HG02870 (cell line): ENCODE data around the gene PLA2G5.

Source experiments
- ATAC-seq: cut with Tn5 transposase; IDR thresholded peaks from one replicate; pipeline ENCODE4 v1.9.1; 2021; ENCODE audit warnings: mild to moderate bottlenecking, moderate library complexity; ENCODE audit not compliant: unreplicated experiment

PLA2G5 gene

DNA sequence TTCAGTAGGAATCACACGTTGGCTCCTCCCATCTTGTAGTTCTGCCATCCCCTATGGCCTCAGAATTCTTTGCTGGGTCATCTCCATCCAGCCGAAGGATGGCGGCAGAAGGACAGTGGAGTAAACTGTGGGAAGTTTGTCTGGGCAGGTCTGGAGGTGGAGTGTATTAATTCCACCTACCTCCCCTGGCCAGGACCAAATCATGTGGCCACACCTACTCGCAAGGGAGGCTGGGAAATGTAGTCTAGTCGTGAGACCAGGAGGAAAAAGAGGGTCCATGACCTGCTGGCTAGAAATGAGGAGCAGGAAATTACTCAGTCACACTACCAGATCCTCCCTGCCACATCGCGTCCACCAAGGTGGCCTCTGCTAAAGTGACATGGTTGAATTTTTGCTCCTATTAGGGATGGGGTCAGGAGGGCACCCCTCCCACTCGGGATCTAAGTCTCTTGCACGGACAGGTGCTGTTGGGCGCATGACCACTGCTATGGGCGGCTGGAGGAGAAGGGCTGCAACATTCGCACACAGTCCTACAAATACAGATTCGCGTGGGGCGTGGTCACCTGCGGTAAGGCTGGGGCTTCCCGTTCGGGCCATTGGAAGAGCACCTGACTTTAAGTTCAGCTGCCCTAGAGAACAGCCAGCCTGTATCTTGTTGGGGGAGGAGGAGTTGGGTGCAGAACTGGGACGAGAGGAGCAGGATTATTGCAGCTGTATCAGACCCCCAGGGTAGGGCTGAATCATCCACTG is 19.5 kb downstream of the PLA2G5 start:
- no peak for ATAC-seq

DNA sequence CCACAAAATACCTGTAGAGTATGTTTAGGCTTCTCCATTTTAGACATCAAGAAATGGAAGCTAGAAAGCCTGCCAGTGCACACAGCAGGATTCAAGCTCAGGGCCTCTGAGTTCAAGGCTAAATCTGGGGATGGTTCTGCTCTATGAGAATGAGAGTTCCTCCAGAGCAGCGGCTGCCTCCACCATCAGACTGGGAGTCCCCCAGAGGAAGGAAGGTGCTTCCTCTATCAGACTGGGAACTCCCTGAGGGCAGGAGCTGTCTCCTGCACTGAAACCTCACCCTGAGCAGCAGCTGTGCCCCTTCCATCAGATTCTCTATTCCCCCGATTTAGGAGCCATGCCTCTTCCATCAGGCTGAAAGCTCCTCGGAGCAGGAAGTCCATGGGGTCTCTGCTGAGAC is 20.1 kb downstream of the PLA2G5 start:
- ATAC-seq, result no peak

DNA sequence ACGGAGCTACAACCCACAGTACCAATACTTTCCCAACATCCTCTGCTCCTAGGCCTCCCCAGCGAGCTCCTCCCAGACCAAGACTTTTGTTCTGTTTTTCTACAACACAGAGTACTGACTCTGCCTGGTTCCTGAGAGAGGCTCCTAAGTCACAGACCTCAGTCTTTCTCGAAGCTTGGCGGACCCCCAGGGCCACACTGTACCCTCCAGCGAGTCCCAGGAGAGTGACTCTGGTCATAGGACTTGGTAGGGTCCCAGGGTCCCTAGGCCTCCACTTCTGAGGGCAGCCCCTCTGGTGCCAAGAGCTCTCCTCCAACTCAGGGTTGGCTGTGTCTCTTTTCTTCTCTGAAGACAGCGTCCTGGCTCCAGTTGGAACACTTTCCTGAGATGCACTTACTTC is 20.6 kb downstream of the PLA2G5 start:
- no peak for ATAC-seq

DNA sequence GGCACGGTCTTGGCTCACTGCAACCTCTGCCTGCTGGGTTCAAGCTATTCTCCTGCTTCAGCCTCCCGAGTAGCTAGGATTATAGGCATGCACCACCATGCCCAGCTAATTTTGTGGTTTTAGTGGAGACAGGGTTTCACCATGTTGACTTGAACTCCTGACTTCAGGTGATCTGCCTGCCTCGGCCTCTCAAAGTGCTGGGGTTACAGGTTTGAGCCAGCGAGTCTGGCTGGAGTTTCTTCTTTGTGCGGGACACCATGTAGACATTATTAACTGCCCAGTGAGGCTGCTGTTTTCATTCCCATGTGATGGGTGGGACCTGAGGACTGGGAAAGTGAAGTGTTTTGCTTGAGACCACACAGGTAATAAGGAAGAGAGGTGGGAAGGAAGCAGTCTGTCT is 23.3 kb downstream of the PLA2G5 start:
- ATAC-seq, result no peak

DNA sequence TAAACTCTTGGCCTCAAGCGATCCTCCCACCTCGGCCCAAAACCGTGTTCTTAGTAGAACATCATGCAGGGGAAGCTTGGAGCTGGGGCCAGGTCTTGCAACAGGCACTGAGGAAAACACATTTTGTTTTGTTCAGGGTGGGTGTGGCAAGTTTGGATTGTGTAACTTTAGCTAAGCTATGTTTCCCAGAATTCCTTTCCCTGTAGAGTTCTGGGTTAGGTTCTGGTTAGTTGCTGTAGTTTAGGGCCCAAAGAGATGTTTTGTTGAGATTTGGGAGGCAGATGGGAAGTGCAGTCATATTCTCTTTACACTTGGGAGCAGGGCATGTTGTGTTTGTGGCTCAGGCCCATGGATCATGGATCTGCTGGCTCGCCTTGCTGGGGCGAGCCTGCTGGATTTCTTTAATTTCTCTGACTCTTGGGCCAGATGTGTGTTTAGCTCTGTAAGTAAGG is 24.0 kb downstream of the PLA2G5 start:
- no peak for ATAC-seq

DNA sequence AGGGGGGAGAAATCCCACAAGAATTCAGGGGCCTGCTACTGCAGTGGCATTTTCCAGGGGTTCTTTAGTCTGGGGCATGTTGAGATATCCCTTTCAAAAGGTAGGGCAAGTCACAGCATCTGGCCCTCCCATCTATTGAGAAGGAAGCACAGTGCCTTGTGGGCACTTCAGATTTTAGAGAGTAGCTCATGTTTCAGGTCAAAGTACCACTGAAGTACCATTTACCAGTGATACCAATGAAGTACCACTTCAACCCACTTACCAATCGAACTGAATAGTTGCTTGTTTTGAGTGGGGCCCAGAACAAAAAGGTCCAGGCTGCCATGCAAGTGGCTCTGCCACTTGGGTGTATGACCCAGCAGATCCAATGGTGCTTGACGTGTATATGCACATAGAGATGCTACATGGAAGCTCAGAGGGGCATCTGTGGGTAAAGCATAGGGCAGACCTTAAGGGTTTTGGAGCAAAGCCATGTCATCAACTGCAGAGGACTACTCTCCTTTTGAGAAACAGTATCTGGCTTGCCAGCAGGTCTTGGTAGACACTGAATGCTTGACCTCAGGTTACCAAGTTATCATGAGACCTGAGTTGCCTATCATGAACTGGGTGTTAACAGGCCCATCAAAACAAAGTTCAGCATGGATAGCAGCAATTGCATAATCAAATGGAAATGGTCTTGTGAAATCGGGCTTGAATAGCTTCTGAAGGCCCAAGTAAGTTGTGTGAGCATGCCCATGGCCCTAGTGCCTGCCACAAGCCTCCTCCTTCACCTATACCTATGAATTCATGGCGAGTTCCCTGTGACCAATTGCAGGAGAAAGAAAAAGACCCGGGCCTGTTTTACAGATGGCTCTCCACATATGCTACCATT is 25.8 kb downstream of the PLA2G5 start:
- ATAC-seq, result no peak

DNA sequence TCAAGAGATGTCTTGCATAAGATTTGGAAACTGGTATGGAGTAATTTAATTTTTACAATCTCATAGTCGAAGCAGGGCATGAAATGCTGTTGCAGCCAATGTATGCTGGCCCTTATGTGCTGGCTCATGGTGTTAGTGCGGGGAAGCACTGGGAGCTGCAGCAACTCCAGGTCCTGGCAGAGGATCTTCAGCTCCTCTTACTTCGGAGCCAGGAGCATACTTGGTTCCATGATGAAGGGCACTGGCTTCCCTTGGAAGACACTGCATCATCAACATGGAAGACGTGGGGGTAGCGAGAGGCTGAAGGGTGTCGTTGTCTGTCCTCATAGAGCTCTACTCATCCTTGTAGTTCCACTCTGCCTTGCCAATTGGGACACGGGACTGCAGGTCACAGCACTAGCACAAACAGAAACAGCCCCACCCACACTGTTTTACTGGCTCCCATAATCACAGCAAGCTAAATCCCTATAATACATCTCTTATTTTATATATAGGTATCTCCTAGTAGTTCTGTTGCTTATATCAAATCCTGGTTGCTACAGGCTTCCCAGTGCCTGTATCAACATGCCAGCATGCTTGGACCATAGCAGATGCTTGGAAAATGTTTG is 26.9 kb downstream of the PLA2G5 start:
- no peak for ATAC-seq

DNA sequence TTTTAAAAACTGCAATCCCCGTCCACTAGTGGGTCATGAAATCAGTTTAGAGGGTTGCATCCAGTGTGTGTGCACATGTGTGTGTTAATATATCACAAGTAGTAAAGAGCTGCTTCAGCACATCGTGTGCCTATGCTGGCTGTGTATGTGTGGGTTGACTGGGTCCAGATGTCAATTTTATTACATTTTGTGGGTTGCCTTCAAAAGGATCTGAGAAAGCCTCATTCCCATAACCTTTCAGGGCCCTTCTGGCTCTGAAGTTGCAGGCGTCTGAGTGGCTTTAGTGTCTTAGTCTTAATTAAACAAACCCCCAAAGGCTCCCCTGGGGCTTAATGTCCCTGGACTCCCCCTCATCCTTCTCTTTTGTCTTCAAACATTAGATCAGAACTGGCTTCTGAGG is 29.5 kb downstream of the PLA2G5 start:
- no peak for ATAC-seq

DNA sequence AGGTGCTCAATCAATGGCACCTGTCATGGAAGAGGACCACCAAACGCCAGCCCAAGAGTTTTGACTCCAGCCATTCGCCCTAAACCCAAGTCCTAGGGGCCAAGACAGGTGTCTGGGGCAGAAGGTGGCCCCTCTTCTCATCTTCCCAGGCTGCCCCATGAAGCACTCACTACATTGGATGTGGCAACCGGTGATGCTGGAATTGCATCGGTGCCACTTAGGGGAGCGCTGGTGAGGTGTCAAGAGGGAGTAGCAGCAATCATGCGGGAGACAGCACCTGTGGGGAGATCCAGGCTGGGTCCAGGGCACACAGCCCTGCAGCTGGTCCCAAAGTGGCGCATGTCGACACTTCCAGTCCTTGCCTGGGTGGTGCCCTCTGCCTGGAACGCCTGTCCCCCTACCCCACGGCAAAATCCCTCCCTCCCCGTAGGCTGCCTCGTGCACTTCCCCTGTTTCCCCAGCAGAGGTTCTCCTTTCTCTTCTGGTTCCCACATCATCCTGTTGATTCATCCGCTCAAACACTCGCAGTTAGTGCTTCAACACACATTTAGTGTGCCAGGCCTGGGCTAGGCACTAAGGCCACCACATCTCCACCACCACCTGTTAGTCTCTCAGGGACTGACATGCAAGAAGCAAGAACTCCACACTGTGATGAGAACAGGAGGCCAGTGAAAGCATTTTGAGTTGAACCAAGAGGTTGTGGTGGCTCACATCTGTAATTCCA is 30.8 kb downstream of the PLA2G5 start:
- no peak for ATAC-seq

DNA sequence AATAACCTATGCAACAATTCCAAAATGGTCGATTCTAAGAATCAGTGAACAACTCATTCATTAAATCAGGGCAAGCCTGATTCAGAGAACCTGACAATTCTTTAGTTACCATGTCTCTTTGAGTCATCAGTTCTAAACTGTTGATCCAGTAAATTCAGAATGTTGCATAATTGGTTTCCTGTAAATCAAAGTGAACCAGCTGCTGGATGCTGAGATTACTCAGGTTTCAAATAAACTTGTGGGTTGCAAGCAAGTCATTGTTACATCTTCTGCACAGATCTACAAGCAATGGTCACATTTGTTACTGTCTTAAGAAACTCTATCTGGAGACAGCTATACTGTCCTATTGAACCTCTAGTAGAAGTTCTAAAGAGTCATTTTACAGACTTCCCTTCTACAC is 32.9 kb downstream of the PLA2G5 start:
- no peak for ATAC-seq

DNA sequence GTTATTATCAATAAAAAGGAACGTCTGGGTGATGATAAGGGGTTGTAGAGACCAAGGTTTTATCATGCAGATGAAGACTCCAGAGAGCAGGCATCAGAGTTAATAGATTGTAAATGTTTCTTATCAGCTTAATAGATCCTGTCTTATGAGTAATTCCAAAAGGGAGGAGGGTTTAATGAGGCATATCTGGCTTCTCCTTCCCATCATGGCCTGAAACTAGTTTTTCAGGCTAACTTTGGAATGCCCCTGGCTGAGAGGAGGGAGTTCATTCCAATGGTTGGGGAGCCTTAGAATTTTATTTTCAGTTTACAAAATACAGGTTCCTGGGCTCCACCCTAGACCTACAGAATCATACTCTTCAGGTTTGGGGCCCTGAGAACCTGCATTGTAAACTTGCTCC is 35.9 kb downstream of the PLA2G5 start:
- no peak for ATAC-seq

DNA sequence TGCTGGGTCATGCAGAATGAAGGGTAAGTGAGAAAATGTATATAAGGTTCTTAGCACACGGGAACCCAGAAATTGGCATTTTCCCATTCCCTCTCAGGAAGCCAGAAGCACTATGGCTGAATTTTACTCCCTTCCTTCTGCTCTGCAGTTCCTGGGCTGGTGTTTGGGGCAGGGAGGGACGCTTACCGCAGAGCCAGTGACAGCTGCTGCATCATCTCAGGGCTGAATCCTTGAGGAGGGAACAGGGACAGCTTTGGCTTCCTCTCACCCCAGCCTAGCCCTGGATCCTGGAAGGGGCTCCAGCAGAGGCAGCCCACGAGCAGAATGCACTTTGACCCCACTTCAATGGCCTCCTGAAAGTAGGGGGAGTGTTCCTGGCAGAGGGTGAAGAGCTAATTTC is 37.4 kb downstream of the PLA2G5 start:
- no peak for ATAC-seq

DNA sequence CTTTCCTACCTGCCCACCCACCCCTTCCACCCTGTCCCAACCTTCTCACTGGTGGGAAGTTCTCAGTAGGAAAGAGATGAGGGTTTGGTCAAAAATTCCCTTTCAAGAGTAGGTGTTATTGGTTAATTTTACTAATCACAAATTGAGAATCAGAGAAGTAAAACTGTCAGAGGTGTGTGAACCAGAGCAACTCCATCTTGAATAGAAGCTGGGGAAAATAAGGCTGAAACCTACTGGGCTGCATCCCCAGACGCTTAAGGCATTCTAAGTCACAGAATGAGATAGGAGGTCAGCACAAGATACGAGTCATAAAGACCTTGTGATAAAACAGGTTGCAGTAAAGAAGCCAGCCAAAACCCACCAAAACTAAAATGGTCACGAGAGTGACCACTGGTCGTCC is 37.8 kb downstream of the PLA2G5 start:
- no peak for ATAC-seq

DNA sequence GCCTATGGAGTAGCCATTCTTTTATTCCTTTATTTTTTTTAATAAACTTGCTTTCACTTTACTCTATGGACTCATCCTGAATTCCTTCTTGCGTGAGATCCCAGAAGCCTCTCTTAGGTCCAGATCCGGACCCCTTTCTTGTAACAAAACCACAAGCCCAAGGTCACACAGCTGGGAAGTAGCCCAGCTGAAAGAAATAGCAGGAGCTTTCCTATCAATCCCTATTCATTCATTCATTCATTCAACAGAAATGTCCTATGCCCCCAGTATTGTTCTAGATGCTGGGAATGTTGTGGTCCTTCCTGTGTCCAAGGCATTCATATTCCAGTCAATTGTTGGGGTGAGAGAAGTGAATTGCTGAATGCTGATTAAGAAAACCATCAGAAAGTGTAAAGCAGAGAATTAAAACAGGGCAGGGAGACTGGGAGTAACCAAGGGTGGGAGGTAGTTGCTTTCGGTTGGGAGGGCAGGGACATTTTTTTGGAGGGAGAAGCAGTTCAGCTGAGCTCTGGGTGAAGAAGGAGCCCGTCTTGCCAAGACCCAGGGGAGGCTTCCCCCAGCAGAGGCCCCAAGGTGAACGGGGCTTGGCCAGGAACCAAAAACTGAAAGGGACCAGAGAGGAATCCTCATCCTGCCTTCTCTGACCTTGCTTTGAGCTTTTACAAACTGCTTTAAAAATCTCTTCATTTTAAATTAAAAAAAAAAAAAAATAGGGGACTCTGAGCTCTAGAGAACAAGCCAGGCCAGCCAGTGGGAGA is 38.6 kb downstream of the PLA2G5 start:
- ATAC-seq, result no peak

DNA sequence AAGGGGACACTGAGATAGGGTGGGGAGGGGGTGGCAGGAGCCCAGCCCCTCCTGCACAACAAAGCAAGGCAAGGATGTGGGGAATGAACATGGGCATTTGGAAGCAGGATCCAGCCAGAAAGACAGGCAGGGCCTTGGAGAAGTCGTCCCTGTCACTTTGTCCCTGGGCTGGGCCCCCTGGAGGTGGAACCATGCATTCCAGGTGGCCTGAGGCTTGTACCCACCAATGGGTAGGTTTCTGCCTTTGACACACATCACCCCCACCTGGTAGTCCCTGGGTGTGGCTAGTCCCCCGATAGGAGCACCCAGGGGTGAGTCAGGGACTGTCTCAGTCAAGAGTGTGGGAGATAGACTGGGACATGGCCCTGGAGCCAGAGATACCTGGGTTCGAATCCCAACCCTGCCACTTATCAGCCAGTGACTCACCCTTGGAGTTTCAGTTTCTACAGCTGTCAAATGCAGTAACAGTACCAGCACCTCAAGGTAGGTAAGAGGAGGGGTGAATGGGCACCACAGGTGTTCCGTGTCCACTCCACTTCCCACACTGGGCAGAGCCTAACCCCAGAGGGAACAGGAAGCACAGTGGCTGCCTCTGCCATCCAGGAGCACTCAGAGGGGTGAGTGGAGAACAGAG is 39.3 kb downstream of the PLA2G5 start:
- ATAC-seq, result no peak

DNA sequence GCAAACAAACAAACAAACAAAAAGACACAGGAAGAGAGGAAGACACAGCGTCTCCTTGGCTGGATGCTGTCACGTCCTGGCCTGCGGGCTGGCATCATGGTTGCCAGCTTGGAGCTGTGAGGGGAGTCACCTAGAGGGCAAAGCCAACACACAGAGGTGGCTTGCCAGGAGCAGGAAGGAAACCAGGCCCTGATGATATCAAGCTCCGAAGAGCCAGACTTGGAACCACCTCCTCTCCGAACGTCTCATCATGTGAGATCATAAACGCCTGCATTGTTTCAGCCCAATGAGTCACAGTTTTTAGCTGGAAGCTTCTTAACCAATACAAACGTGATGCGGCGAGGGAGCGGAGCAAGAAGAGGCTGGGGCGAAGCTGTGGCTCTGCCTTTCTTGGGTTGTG is 40.7 kb downstream of the PLA2G5 start:
- no peak for ATAC-seq

DNA sequence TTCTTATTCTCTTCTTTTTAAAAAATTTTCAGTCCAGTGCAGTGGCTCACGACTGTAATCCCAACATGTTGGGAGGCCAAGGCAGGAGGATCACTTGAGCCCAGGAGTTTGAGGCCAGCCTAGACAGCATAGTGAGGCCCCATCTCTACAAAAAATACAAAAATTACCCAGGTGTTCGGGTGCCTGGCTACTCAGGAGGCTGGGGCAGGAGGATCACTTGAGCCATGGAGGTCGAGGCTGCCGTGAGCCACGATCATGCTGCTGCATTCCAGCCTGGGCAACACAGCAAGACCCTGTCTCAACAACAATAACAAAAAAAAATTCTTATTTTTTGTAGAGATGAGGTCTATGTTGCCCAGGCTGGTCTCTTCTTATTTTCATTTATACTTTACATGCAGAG is 41.5 kb downstream of the PLA2G5 start:
- no peak for ATAC-seq

DNA sequence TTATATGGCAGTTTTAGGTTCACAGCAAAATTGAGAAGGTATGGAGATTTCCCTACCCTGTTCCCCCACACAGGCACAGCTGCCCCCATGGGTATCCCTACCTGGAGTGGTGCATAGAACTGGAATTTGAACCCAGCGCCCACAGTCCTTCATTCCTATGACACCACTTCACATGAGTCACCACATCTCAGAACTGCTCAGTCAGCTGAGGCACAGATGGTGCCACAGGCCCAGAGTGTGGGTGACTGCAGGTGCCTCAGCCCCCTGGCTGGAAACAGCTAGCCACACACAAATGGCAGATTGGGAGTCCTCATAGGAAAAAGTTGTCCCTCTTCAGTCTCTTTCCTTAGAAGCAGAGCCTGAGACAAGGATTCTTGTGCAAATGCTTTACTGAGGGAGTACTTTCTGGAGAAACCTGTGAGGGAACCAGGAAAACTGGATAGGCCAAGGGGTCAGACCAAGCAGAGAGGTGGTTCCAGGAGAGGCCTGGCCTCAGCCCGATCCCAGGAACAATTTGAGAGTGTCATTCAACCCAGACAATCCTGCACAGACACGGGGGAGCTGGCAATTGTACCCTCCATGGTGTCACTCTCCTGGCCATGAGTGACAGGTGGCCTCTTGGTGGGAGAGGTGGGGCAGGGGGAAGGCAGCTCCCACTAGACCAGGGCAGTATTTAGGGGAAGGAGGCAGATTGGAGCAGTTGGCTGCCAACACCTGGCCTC is 42.4 kb downstream of the PLA2G5 start:
- no peak for ATAC-seq

DNA sequence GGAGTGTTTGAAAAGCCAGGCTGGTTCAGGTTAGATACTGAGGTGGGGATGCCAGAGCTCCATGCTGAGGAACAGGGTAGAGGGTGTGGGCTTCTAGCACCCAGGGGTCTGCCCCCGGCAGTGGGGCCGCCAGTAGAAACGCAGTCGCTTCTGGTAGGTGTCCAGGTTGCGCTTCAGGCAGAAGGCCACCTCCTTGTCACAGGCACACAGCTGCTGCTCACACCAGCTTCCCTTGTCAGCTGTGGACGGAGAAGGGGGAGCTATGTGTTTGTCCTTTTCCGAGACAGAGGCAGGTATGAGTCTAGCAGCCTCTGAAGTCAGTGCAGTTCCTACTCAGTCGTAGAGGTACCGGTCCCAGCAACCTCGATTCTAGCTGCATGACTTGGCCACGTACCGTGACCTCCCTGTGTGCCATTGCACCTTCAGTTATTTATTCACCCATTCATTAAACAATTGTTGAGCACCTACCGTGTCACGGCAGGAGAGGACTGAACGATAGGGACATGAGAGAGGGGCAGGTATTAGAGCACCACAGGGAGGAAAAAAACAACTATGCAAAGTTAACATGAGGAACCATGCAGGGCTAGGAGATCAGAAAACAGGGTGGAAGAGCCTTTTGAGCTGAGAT is 44.1 kb downstream of the PLA2G5 start:
- ATAC-seq, result no peak
